Measurements from ENCODE around the gene PDIA5.

PDIA5 gene

DNA sequence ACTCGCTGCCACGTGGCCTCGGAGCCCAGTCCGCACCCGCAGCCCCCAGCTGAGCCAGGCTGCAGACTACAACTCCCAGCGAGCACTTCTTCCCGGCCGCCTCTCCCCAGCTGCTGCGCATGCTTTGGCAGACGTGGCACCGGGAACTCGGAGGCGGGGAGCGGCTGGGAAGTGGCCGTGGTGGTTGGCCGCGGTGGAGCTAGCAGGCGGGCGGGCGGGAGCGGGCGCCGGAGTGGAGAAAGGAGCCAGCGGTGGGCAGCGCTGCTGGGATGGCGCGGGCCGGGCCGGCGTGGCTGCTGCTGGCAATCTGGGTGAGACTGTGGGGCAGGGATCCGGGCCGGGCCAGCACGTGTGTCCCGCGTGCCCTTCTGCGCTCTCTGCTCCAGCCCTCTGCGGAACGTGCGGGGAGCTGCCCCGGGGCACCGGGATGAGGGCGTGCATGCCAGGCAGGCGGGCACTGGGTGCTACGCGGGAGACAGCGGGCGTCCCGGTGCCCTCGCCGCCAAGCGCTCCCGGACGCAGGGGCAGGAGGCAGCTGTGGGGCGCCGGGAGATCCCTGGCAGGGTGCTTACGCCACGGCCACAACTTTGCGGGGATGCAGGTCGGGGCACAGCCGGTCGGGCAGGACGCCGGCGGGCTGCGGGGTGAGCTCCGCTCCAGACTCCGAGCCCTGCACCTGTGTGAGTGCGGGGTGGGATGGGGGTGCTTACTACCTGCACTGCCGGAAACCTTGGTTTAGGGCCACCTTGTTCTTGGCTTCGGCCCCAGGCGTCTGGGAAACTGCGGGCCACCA, at the start of gene PDIA5:
Gene PDIA5 (plus strand): TSS at position 130 of the 793 bp plus-strand sequence. CDS start 140 bp downstream, at position 270.
- ChIA-PET POLR2A (interaction anchor here (0.7 to 1.3 kb wide), 3 partner anchors 10 to 481 kb away, joined by 3 to 4 read pairs (median 3); no protein-coding TSS in a partner anchor), CTCF (interaction anchor here (1.5 to 2.8 kb wide), 5 partner anchors 10 to 312 kb away, joined by 3 to 10 read pairs (median 6); no protein-coding TSS in a partner anchor)
- TF ChIP-seq CTCF (IDR thresholded peaks at IDR 0.05; ENCODE audit: control extremely low read depth, extremely low read depth, low read depth, missing control alignments): no peak
- peak; percentile 90 for DNase-seq (ENCODE audit: extremely low spot score)

- no peak for DNase-seq (ENCODE audit: extremely low spot score)
- POLR2A ChIA-PET: no interaction called here
- TF ChIP-seq CTCF (IDR thresholded peaks at IDR 0.05; ENCODE audit: control extremely low read depth, extremely low read depth, low read depth, missing control alignments): no peak
- CTCF ChIA-PET: interaction anchor here (1.3 to 5.2 kb wide), 2 partner anchors 10 to 75 kb away, joined by 4 to 27 read pairs; partner anchors contain the start of gene SEMA5B
These were observed 48.1 kb upstream of the PDIA5 start for GRCh38 chr3:123018683-123019082.

DNA sequence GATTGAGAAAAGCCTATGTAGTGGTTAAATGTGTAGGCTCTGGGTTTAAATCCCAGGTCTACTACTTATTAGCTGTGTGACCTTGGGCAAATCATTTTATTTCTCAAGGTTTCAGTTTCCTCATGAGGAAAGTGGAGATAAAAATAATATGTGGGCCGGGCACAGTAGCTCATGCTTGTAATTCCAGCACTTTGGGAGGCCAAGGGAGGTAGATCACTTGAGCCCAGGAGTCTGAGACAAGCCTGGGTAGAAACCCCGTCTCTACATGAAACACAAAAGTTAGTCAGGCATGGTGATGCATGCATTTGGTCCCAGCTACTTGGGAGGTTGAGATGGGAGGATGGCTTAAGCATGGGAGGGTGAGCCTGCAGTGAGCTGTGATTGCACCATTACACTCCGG, 47.7 kb upstream of the PDIA5 start:
- POLR2A ChIA-PET: no interaction called here
- DNase-seq (ENCODE audit: extremely low spot score): no peak
- TF ChIP-seq CTCF (IDR thresholded peaks at IDR 0.05; ENCODE audit: control extremely low read depth, extremely low read depth, low read depth, missing control alignments): no peak
- CTCF ChIA-PET: interaction anchor here (1.3 to 5.2 kb wide), 3 partner anchors 10 to 75 kb away, joined by 4 to 27 read pairs (median 5); partner anchors contain the start of gene SEMA5B

- CTCF ChIA-PET: interaction anchor here (1.3 to 5.2 kb wide), 3 partner anchors 9 to 76 kb away, joined by 4 to 27 read pairs (median 5); partner anchors contain the start of gene SEMA5B
- POLR2A ChIA-PET: no interaction called here
- no peak for DNase-seq (ENCODE audit: extremely low spot score)
- no peak for TF ChIP-seq CTCF (IDR thresholded peaks at IDR 0.05; ENCODE audit: control extremely low read depth, extremely low read depth, low read depth, missing control alignments)
These were observed 47.2 kb upstream of the PDIA5 start for GRCh38 chr3:123019591-123019990.

DNA sequence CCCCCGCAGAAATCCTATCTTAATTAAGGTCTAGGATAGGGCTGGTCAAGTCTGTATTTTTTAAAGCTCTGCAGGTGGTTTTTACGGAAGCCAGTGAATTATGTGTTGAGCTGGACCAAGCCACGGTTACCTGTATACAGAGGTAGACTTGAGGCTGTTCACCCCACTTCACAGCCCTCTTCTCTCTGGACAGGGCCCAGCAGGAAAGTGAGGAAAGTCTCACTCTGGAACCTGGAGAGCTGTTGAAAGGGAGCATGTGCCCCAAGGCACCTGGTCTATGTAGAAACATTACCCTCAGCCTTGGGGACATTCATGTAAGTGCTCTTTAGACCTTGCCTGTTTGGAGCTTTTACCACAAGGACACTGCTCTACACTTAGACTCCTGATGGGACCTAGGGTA, 46.1 kb upstream of the PDIA5 start:
- DNase-seq (ENCODE audit: extremely low spot score): no peak
- CTCF ChIA-PET: interaction anchor here (0.7 to 1.8 kb wide), 6 partner anchors 9 to 78 kb away, joined by 3 to 8 read pairs (median 3); no protein-coding TSS in a partner anchor
- TF ChIP-seq CTCF (IDR thresholded peaks at IDR 0.05; ENCODE audit: control extremely low read depth, extremely low read depth, low read depth, missing control alignments): no peak
- POLR2A ChIA-PET: no interaction called here

DNA sequence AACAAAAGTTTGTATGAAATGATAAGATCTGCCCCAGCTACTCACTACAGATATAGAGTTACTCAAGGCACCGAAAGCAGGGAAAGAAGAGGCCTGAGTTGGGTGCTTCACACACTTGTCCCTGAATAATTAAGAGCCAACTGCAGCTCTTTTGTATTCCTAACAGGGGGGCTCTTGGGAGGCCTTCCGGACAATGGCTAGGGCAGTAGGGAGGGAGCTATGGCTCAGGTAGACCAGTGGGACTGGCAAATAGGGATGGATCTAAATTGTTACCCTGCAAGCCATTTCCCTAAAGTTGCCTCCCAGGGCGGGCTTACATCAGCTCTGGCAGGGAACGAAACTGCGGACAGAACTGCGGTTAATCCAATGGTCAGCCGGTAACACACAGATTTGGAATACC, 45.4 kb upstream of the PDIA5 start:
- CTCF ChIA-PET: interaction anchor here (0.7 to 1.5 kb wide), 5 partner anchors 9 to 78 kb away, joined by 3 to 8 read pairs (median 3); no protein-coding TSS in a partner anchor
- POLR2A ChIA-PET: no interaction called here
- no peak for TF ChIP-seq CTCF (IDR thresholded peaks at IDR 0.05; ENCODE audit: control extremely low read depth, extremely low read depth, low read depth, missing control alignments)
- no peak for DNase-seq (ENCODE audit: extremely low spot score)
